GM04504 (cell line): ENCODE measurements around the gene ABCF1.

Experiments used
- DNase-seq: peaks from one replicate; pipeline ENCODE4 v3.0.0-alpha.2; 2012; ENCODE audit warnings: low read depth

ABCF1 gene

GRCh38 chr6:30557683-30557981 lies 13.6 kb upstream of the ABCF1 start:
- DNase-seq: no peak

GRCh38 chr6:30560930-30561329 lies 10.3 kb upstream of the ABCF1 start:
- no peak for DNase-seq

GRCh38 chr6:30562470-30563425 lies 8.5 kb upstream of the ABCF1 start:
- no peak for DNase-seq

- no peak for DNase-seq
Measured at GRCh38 chr6:30564114-30564513, 7.1 kb upstream of the ABCF1 start.

GRCh38 chr6:30565772-30566171 lies 5.5 kb upstream of the ABCF1 start:
- no peak for DNase-seq

GRCh38 chr6:30568245-30568644 lies 3.0 kb upstream of the ABCF1 start:
- DNase-seq: no peak

GRCh38 chr6:30570263-30570662 lies 979 bp upstream of the ABCF1 start:
- no peak for DNase-seq

GRCh38 chr6:30570740-30571074 lies 535 bp upstream of the ABCF1 start:
- no peak for DNase-seq

- DNase-seq: no peak
Measured at GRCh38 chr6:30571762-30572082, 480 bp downstream of the ABCF1 start.

- DNase-seq: no peak
Measured at GRCh38 chr6:30572148-30572547, 906 bp downstream of the ABCF1 start.

- no peak for DNase-seq
Measured at GRCh38 chr6:30573113-30573512, 1.9 kb downstream of the ABCF1 start.

GRCh38 chr6:30578051-30578450 lies 6.8 kb downstream of the ABCF1 start:
- no peak for DNase-seq

- DNase-seq: no peak
Measured at GRCh38 chr6:30583921-30584320, 12.7 kb downstream of the ABCF1 start.

GRCh38 chr6:30589754-30590358 lies 18.6 kb downstream of the ABCF1 start:
- no peak for DNase-seq

- no peak for DNase-seq
Measured at GRCh38 chr6:30590509-30590908, 19.3 kb downstream of the ABCF1 start.

GRCh38 chr6:30591008-30591407 lies 19.8 kb downstream of the ABCF1 start:
- DNase-seq: no peak

- no peak for DNase-seq
Measured at GRCh38 chr6:30592287-30592686, 21.0 kb downstream of the ABCF1 start.

GRCh38 chr6:30597315-30598144 lies 26.3 kb downstream of the ABCF1 start:
- peak; percentile 63 for DNase-seq

GRCh38 chr6:30598912-30599624 lies 27.8 kb downstream of the ABCF1 start:
- no peak for DNase-seq

- DNase-seq: no peak
Measured at GRCh38 chr6:30599625-30600324, 28.5 kb downstream of the ABCF1 start.

- no peak for DNase-seq
Measured at GRCh38 chr6:30600451-30600961, 29.3 kb downstream of the ABCF1 start.

- DNase-seq: no peak
Measured at GRCh38 chr6:30601436-30601814, 30.2 kb downstream of the ABCF1 start.
